Mucosa of stomach (tissue), 1 donor: ENCODE measurements around the gene RIT2.

ENCODE experiments used
- H3K27me3 ChIP-seq: one replicate; pipeline ENCODE4 v1.7.0; 2013; ENCODE audit warnings: mild to moderate bottlenecking, low read length; ENCODE audit not compliant: control insufficient read depth, insufficient read depth
- H3K36me3 ChIP-seq: one replicate; pipeline ENCODE4 v1.7.0; 2013; ENCODE audit warnings: low read length; ENCODE audit not compliant: control insufficient read depth, insufficient read depth
- H3K4me1 ChIP-seq: one replicate; pipeline ENCODE4 v1.7.0; 2013; ENCODE audit warnings: mild to moderate bottlenecking, low read length; ENCODE audit not compliant: control insufficient read depth, insufficient read depth
- H3K4me3 ChIP-seq: one replicate; pipeline ENCODE4 v1.7.0; 2013; ENCODE audit warnings: low read length
- H3K9ac ChIP-seq: one replicate; pipeline ENCODE4 v1.7.0; 2013; ENCODE audit warnings: mild to moderate bottlenecking, low read length, moderate library complexity
- H3K9me3 ChIP-seq: one replicate; pipeline ENCODE4 v1.7.0; 2013; ENCODE audit warnings: mild to moderate bottlenecking, low read length, moderate library complexity; ENCODE audit not compliant: control insufficient read depth
- donor health status: Pancreatic carcinoma.

Gene RIT2

DNA sequence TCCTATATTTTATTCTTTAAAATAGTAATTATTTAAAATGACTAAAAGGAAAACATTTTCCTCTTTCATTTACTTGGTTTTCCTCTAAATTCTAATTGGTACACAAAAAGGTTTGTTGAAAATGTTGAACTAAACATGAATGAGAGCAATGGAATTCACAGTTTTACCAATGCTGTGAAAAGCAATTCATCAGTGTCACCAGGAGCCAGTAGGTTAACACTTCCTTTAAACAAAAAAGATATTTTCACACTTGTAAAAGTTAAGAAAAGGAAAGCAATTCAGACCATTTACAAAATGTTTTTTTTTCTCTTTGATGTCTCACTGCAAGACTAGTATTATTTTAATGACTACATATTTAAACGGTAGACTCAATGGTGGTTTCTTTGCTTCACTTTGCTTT is 341.6 kb downstream of the RIT2 start:
- H3K9ac ChIP-seq = no peak overlapping the region

DNA sequence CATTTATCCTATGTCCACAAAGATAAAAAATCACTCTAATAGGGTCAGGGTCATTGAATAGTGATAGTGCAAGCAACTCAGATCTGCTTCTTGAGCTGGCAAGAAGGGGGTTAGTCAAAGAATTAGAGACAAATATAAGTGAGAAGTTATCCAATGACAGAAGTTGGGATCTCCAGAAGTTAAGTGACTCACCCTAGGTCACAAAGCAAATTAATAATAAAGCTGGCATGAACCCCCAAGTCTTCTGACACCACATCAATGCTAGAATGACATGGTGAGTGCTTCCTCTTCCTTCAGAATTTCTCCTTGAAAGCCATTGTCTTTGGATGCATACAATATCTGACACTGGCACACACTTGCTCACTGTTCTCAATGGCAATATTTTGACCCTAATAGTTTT is 343.5 kb downstream of the RIT2 start:
- Histone ChIP-seq H3K27me3 (no peaks in the 10 kb centered on the region), H3K36me3 (no peaks in the 10 kb centered on the region), H3K9me3 (no peaks in the 10 kb centered on the region), H3K4me3 (no peak overlapping the region), H3K9ac (no peak overlapping the region), H3K4me1 (no peaks in the 10 kb centered on the region)

More for the DNA sequence above, 341.6 kb downstream of the RIT2 start:
- no peaks in the 10 kb centered on the region for H3K4me1 ChIP-seq
- no peaks in the 10 kb centered on the region for H3K9me3 ChIP-seq
- H3K27me3 ChIP-seq = no peaks in the 10 kb centered on the region
- H3K4me3 ChIP-seq = no peak overlapping the region
- no peaks in the 10 kb centered on the region for H3K36me3 ChIP-seq

DNA sequence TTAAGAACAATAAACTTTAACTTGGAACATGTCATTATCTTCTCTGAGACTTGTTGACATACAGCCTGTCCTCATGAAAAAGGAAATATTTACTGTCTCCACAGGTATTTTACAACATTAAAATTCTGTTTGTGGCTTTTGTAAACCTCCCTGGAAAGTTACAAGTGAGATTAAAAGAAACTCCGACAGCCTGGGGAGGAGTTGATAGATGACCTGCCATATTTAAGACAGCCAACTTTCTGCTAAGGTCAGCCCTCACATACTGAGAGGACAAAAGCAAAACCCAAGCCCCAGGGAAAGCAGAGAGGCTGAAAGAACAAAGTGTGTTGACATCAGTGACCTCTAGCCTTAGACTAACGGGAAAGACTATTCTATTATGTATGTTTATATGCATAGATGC is 350.2 kb downstream of the RIT2 start:
- Histone ChIP-seq H3K4me3 (no peak overlapping the region), H3K36me3 (no peaks in the 10 kb centered on the region), H3K9me3 (no peaks in the 10 kb centered on the region), H3K9ac (no peak overlapping the region), H3K4me1 (no peaks in the 10 kb centered on the region), H3K27me3 (no peaks in the 10 kb centered on the region)

DNA sequence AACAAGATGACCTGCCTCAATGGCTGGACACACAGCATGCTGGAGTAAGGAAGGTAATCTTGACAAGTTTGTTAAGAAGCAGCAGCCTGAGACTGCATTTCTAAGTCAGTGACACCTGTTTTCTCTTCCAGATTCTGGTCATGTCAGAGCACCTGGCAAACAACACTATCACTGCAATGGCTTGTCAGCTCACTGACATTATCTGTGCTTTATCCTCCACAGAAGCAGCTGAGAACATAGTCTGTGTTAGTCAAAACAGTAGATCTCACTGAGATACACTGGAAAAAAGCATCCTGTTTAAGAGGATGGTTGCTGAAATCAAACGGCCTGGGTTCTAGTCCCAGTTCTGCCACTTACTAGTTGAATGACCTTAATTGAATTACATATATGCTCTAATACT is 355.2 kb downstream of the RIT2 start:
- Histone ChIP-seq H3K27me3 (no peaks in the 10 kb centered on the region), H3K4me1 (no peaks in the 10 kb centered on the region), H3K4me3 (no peak overlapping the region), H3K9ac (no peak overlapping the region), H3K9me3 (no peaks in the 10 kb centered on the region), H3K36me3 (no peaks in the 10 kb centered on the region)

DNA sequence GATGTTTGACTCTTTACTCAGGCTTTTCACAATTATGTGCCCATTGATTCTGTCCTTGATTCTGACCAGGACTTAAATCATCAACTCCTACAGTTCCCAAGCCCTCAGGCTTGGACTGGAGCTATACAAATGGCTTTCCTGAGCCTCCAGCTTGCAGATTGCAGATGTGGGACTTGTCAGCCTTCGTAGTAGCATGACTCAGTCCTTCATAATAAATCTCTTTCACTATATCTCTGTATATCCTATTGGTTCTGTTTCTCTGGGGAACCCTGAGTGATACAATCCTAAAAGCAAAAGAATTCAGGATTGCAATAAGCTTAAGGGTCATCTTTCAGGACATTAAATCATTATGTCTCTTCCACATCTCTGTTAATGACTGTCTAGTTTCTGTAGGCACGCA is 356.6 kb downstream of the RIT2 start:
- no peak overlapping the region for H3K9ac ChIP-seq
- H3K4me3 ChIP-seq = no peak overlapping the region
- H3K9me3 ChIP-seq = no peaks in the 10 kb centered on the region
- H3K36me3 ChIP-seq = no peaks in the 10 kb centered on the region
- H3K27me3 ChIP-seq = no peaks in the 10 kb centered on the region
- H3K4me1 ChIP-seq = no peaks in the 10 kb centered on the region

DNA sequence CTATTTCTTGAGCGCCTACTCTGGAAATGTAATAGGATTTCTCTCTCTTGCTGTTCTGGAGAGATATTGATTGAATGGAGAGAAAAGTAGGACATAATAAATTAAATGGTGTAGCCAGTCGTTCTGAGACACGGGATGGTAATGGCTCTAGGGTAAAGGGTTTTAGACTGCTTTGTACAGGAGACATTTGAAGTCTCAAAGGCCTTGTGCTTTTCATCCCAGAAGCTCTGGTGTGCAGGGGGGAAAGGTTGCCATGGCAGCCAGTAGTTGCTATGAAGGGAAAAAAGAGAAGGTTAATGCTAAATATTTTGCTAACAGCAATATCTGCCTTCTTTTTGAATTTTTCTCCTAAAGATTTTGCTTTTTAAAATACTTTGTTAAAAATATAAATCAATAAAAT is 359.3 kb downstream of the RIT2 start:
- no peak overlapping the region for H3K4me3 ChIP-seq
- H3K4me1 ChIP-seq = no peaks in the 10 kb centered on the region
- H3K27me3 ChIP-seq = no peaks in the 10 kb centered on the region
- no peaks in the 10 kb centered on the region for H3K36me3 ChIP-seq
- no peaks in the 10 kb centered on the region for H3K9me3 ChIP-seq
- H3K9ac ChIP-seq = no peak overlapping the region

DNA sequence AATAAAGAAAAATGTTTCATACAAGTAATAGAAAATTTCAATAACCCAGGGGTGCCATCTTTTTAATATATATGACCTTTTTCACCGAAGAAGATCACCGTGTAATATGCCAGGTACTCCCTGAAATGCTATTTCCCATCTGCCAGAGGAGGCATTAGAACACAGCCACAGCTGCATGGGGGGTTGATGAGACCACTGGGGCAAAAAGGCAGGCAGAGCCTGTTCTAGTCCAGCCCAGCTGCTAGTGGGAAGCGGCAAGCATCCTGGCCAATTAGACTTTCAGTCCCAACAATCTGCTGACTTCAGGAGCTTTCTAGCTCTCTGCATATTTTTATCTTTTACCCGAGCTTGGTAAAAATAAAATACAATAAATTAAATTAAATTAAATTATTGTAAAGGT is 362.6 kb downstream of the RIT2 start:
- Histone ChIP-seq H3K27me3 (no peaks in the 10 kb centered on the region), H3K9ac (no peak overlapping the region), H3K4me3 (no peak overlapping the region), H3K9me3 (no peaks in the 10 kb centered on the region), H3K4me1 (no peaks in the 10 kb centered on the region), H3K36me3 (no peaks in the 10 kb centered on the region)

DNA sequence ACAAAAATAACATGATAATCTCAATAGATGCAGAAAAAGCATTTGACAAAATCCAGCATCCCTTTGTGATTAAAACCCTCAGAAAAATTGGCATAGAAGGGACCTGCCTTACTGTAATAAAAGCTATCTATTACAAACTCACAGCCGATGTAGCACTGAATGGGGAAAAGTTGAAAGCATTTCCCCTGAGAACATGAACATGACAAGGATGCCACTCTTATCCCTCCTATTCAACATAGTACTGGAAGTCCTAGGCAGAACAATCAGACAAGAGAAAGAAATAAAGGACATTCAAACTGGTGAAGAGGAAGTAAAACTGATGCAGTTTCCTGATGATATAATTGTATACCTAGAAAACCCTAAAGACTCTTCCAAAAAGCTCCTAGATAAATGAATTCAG is 368.7 kb downstream of the RIT2 start:
- no peak overlapping the region for H3K4me3 ChIP-seq

DNA sequence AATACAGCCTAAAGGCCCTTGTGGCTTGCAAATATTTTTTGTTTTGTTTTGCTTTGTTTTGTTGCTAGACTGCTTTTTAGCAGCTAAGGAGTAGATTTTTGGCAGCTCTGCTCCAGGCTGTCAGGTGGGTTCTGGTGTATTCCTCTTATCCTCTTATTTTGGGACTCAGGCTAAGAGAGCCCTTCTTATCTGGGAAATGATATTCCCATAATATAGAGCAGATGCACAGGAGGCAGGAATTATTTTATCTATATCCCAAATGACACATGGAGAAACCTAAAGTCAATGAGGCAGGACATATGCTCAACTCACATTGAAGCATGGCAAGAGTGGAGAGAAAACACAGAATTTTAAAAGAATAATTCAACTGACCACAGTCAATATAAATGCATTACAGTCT is 369.6 kb downstream of the RIT2 start:
- H3K4me3 ChIP-seq = no peak overlapping the region
- H3K36me3 ChIP-seq = no peaks in the 10 kb centered on the region
- no peaks in the 10 kb centered on the region for H3K4me1 ChIP-seq
- no peaks in the 10 kb centered on the region for H3K9me3 ChIP-seq
- H3K9ac ChIP-seq = no peak overlapping the region
- no peaks in the 10 kb centered on the region for H3K27me3 ChIP-seq

More for the DNA sequence above, 368.7 kb downstream of the RIT2 start:
- Histone ChIP-seq H3K4me1 (no peaks in the 10 kb centered on the region), H3K9me3 (no peaks in the 10 kb centered on the region), H3K27me3 (no peaks in the 10 kb centered on the region), H3K36me3 (no peaks in the 10 kb centered on the region), H3K9ac (no peak overlapping the region)

DNA sequence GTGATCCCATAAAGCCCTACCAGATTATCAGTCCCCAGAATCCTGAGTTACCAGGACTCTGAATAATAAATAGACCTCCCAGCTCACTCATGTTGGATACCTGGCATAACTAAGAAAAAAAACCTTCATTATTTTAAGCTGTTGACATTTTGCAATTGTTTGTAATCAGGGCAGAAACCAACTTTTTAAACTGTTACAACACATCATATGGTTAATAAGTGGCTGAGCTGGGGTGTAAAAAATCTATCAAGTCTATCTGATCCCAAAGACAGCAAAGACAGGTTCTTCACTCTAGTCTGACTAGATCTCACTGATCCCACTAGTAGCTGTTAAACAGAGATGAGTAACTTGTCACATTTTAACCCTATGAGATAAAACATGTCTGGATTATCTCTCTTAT is 370.3 kb downstream of the RIT2 start:
- Histone ChIP-seq H3K9me3 (no peaks in the 10 kb centered on the region), H3K36me3 (no peaks in the 10 kb centered on the region), H3K9ac (no peak overlapping the region), H3K4me1 (no peaks in the 10 kb centered on the region), H3K27me3 (no peaks in the 10 kb centered on the region), H3K4me3 (no peak overlapping the region)

DNA sequence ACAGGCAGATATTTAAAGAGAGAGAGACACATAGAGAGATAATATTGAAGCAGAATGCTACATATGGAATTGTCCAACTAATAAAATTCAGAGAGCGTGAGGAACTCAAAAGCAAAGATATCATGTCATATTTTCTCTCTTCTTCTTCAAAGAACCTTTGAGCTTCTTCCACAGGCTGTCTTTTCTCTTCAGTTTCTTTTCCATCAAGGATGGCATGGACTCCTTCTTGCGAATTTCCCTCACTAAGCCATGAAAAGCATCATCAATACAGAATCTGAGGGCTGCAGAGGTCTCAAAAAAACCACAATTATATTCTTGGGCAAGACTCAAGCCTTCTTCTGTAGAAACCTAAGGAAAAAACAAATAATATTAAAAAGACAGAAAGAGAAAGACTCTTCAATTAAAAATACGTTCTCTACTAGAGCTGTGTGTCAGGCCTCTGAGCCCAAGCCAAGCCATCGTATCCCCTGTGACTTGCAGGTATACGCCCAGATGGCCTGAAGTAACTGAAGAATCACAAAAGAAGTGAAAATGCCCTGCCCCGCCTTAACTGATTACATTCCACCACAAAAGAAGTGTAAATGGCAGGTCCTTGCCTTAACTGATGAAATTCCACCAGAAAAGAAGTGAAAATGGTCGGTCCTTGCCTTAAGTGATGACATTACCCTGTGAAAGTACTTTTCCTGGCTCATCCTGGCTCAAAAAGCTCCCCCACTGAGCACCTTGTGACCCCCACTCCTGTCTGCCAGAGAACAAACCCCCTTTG is 371.9 kb downstream of the RIT2 start:
- Histone ChIP-seq H3K9ac (no peak overlapping the region), H3K27me3 (no peaks in the 10 kb centered on the region), H3K4me3 (no peak overlapping the region), H3K4me1 (no peaks in the 10 kb centered on the region), H3K9me3 (no peaks in the 10 kb centered on the region), H3K36me3 (no peaks in the 10 kb centered on the region)

DNA sequence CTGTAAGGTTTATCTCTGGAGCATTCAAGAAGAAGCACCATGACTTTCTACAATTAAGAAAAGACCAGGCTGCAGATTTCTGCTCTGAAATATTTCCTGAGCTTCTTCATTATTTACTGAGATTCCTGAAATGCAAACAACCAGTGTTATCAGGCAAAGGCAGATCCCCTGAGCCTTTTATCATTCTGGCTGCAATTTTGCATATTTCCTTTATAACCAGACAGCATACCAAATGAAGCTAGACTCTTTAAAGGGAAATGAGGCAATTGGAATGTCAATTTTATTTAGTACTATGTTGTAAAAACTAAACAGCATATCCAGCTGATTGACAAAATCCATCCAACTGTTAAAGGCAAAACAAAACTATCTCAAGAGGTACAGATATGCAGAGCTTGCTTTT is 372.5 kb downstream of the RIT2 start:
- no peak overlapping the region for H3K9ac ChIP-seq
- no peaks in the 10 kb centered on the region for H3K4me1 ChIP-seq
- no peaks in the 10 kb centered on the region for H3K9me3 ChIP-seq
- no peaks in the 10 kb centered on the region for H3K36me3 ChIP-seq
- H3K27me3 ChIP-seq = no peaks in the 10 kb centered on the region
- H3K4me3 ChIP-seq = no peak overlapping the region

DNA sequence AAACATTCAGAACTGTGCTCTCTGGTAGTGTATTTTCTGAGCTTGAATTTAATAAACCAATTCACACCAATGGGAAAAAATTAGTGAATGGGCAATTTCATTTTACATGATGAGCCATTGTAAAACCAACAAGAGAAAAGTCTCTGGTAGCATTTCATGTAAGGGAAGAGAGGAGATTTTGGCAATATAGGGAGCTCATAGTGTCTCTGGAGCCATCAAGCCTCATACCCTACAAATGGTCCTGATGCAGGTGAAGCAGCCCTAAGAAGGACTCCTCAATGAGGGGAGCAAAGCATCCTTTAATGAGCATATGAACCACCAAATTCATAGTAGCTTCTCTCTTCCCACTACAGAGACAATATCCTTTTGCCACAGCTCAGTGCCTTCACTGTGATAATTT is 373.0 kb downstream of the RIT2 start:
- Histone ChIP-seq H3K4me1 (no peaks in the 10 kb centered on the region), H3K9ac (no peak overlapping the region), H3K4me3 (no peak overlapping the region)

More for the DNA sequence above, 373.0 kb downstream of the RIT2 start:
- no peaks in the 10 kb centered on the region for H3K36me3 ChIP-seq
- H3K27me3 ChIP-seq = no peaks in the 10 kb centered on the region
- H3K9me3 ChIP-seq = no peaks in the 10 kb centered on the region
